Mesenchymal stem cell (in vitro differentiated cells and primary cell): ENCODE measurements around the gene C1QL1.

Experiments
- DNase-seq: peaks from one replicate; pipeline ENCODE4 v3.0.0-alpha.2; 2013
- H2AFZ ChIP-seq: one replicate; pipeline ENCODE4 v1.6.1; 2013; ENCODE audit warnings: low read depth, mild to moderate bottlenecking, control low read depth, inconsistent platforms, low read length, moderate library complexity
- H2AK5ac ChIP-seq: 2 replicates; pipeline ENCODE4 v1.6.1; 2013; ENCODE audit warnings: low read length, moderate library complexity, mild to moderate bottlenecking, inconsistent platforms; ENCODE audit not compliant: severe bottlenecking
- H2BK120ac ChIP-seq: one replicate; pipeline ENCODE4 v1.6.1; 2013; ENCODE audit warnings: low read depth, mild to moderate bottlenecking, inconsistent platforms, low read length, moderate library complexity
- H2BK12ac ChIP-seq, 2 experiments: one replicate each; pipeline ENCODE4 v1.6.1; 2013; ENCODE audit warnings: inconsistent platforms in 2 of 2, low read length in 2 of 2, mild to moderate bottlenecking in 2 of 2, moderate library complexity in 2 of 2, control low read depth in 1 of 2
- H2BK15ac ChIP-seq: one replicate; pipeline ENCODE4 v1.6.1; 2013; ENCODE audit warnings: mild to moderate bottlenecking, low read depth, inconsistent platforms; ENCODE audit not compliant: poor library complexity, severe bottlenecking
- H2BK5ac ChIP-seq: 2 replicates; pipeline ENCODE4 v1.6.1; 2013; ENCODE audit warnings: low read depth, mild to moderate bottlenecking, low read length, control low read depth, inconsistent platforms; ENCODE audit not compliant: poor library complexity, severe bottlenecking
- H3K14ac ChIP-seq, 2 experiments: one replicate each; pipeline ENCODE4 v1.6.1; 2013; ENCODE audit warnings: inconsistent platforms in 2 of 2, low read length in 2 of 2, control low read depth in 1 of 2, mild to moderate bottlenecking in 1 of 2, moderate library complexity in 1 of 2
- H3K18ac ChIP-seq, 2 experiments: one replicate each; pipeline ENCODE4 v1.6.1; 2013; ENCODE audit warnings: inconsistent platforms in 2 of 2, low read length in 2 of 2, control low read depth in 1 of 2, low read depth in 1 of 2, mild to moderate bottlenecking in 1 of 2
- H3K23ac ChIP-seq, 2 experiments: one replicate each; pipeline ENCODE4 v1.6.1; 2013; ENCODE audit warnings: inconsistent platforms in 2 of 2, low read length in 2 of 2, mild to moderate bottlenecking in 2 of 2, moderate library complexity in 2 of 2, control low read depth in 1 of 2
- H3K27ac ChIP-seq: 2 replicates; pipeline ENCODE4 v1.5.1; 2013; ENCODE audit warnings: mild to moderate bottlenecking, moderate library complexity, low read length, control low read depth, inconsistent platforms; ENCODE audit not compliant: poor library complexity, severe bottlenecking
- H3K27me3 ChIP-seq, 2 experiments: 2 replicates each; pipeline versions ENCODE4 v1.6.1 to v1.7.0; 2013; ENCODE audit warnings: low read length in 2 of 2, mild to moderate bottlenecking in 2 of 2, moderate library complexity in 2 of 2, control low read depth in 1 of 2, inconsistent platforms in 1 of 2; ENCODE audit not compliant: control insufficient read depth in 1 of 2, insufficient read depth in 1 of 2
- H3K36me3 ChIP-seq, 2 experiments: 2 replicates each; pipeline versions ENCODE4 v1.6.1 to v1.7.0; 2013; ENCODE audit warnings: low read length in 2 of 2, control low read depth in 1 of 2, inconsistent platforms in 1 of 2, low read depth in 1 of 2, mild to moderate bottlenecking in 1 of 2; ENCODE audit not compliant: insufficient read depth in 2 of 2, control insufficient read depth in 1 of 2
- H3K4ac ChIP-seq, 2 experiments: one replicate each; pipeline ENCODE4 v1.6.1; 2013; ENCODE audit warnings: inconsistent platforms in 2 of 2, low read length in 2 of 2, mild to moderate bottlenecking in 2 of 2, moderate library complexity in 2 of 2, control low read depth in 1 of 2, low read depth in 1 of 2
- H3K4me1 ChIP-seq: 2 replicates; pipeline ENCODE4 v1.6.1; 2013; ENCODE audit warnings: low read depth, low read length, control low read depth; ENCODE audit not compliant: control insufficient read depth, insufficient read depth
- H3K4me2 ChIP-seq: 2 replicates; pipeline ENCODE4 v1.6.1; 2013; ENCODE audit warnings: low read length, mild to moderate bottlenecking, inconsistent platforms; ENCODE audit not compliant: poor library complexity, severe bottlenecking
- H3K4me3 ChIP-seq, 2 experiments: 2 replicates each; pipeline versions ENCODE4 v1.5.1 to v1.7.0; 2013; ENCODE audit warnings: low read length in 2 of 2, mild to moderate bottlenecking in 2 of 2, control low read depth in 1 of 2, low read depth in 1 of 2; ENCODE audit not compliant: insufficient read depth in 1 of 2
- H3K79me1 ChIP-seq: replicated peaks from 2 replicates; pipeline ENCODE4 v1.6.1; 2013; ENCODE audit warnings: mild to moderate bottlenecking, control low read depth, low read length, inconsistent platforms; ENCODE audit not compliant: poor library complexity, severe bottlenecking
- H3K9ac ChIP-seq: 2 replicates; pipeline ENCODE4 v1.7.0; 2013; ENCODE audit warnings: mild to moderate bottlenecking, low read length, moderate library complexity
- H3K9me3 ChIP-seq: 2 replicates; pipeline ENCODE4 v1.7.0; 2013; ENCODE audit warnings: mild to moderate bottlenecking, low read length; ENCODE audit not compliant: control insufficient read depth
- H4K8ac ChIP-seq: one replicate; pipeline ENCODE4 v1.6.1; 2013; ENCODE audit warnings: inconsistent platforms, mild to moderate bottlenecking, low read length, moderate library complexity
- H4K91ac ChIP-seq: one replicate; pipeline ENCODE4 v1.6.1; 2013; ENCODE audit warnings: mild to moderate bottlenecking, low read length, inconsistent platforms
- WGBS: methylation state at CpG from one replicate; pipeline ENCODE4 v1.1.7; 2013; ENCODE audit warnings: mixed read lengths; 5-methylcytosine and 5-hydroxymethylcytosine counted together

The C1QL1 gene

DNA sequence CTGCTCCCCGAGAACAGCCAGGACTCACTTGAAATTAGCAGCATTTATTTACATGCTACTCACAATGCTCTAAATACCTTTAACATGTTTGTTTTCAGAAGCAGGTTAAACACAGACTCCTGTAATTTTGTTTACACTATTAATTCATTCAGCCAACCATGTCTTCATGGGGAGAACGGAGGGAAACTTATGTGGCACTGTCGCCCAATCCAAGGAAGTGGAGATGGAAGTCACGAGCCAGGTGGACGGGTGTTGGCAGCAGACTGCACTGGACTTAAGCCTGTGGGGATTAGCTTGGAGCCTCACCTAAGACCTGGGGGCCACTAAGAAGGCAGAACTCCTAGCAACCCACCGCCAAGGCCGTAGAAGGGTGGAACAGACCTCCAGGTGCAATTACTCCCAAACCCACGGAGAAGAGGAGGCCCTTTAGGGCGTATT lies 44.0 kb downstream of the C1QL1 start:
- 75% methylated on average over 9 of the region's 9 CpGs for WGBS
- Histone ChIP-seq H4K8ac (no peak overlapping the region), H3K36me3 (peaks cover 3 to 24% of the 10 kb centered on the region in 2 experiments), H2BK15ac (no peak overlapping the region), H3K4me1 (peaks cover 2% of the 10 kb centered on the region), H2AFZ (no peak overlapping the region), H3K18ac (no peak overlapping the region), H2BK120ac (no peak overlapping the region), H3K14ac (no peak overlapping the region), H3K4me3 (no peak overlapping the region), H3K9me3 (no peaks in the 10 kb centered on the region), H3K79me1 (peaks cover 3% of the 10 kb centered on the region), H2BK12ac (no peak overlapping the region), H3K9ac (no peak overlapping the region), H3K4ac (no peak overlapping the region), H2BK5ac (no peak overlapping the region), H3K27me3 (peaks cover 8 to 25% of the 10 kb centered on the region in 2 experiments), H4K91ac (no peak overlapping the region), H3K23ac (no peak overlapping the region), H3K27ac (no peak overlapping the region), H3K4me2 (no peak overlapping the region), H2AK5ac (no peak overlapping the region)
- DNase-seq: no peak

DNA sequence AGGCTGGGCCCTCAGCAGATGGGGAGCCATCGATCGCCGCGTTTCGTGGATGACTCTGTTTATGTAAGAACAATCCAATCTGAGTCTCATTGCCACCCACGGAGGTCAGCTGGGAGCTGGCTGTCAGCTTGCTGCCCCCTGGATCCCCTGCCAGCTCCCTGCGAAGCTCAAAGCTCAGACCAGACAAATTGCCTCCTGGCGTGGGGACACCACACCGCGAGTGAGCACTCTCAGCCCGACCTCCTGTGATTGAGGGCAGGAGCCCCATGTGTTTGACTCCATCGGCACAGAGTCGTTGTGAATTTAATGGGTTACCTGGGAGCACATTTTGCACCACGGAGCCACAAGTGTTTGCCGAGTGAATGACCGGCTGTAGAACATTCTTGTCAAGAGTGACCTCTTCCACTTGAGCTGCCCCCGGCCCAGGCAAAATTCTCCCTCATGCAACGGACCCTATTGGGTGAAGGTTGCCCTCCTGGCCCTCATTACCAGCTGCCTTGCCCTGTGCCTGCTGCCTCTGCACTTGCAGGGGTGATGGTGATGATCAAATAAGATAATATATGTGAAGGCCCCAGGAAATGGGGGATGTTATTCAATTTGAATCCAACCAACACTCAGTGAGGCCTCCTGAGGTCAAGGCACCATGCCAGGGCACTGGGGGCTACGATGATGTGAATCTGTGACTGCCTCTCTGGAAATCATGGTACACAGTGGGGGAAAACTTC lies 45.2 kb downstream of the C1QL1 start:
- DNase-seq: no peak
- peaks cover 3 to 13% of the 10 kb centered on the region in 2 experiments for H3K36me3 ChIP-seq
- H2BK120ac ChIP-seq: no peak overlapping the region
- H3K4me2 ChIP-seq: no peak overlapping the region
- no peak overlapping the region for H3K18ac ChIP-seq
- no peak overlapping the region for H4K8ac ChIP-seq
- peak overlapping the region in 1 of 2 experiments; percentile 40 for H3K4me3 ChIP-seq
- no peak overlapping the region for H4K91ac ChIP-seq
- H3K23ac ChIP-seq: no peak overlapping the region
- no peak overlapping the region for H2BK5ac ChIP-seq
- H3K4me1 ChIP-seq: peaks cover 2% of the 10 kb centered on the region
- H3K27ac ChIP-seq: no peak overlapping the region
- H3K9me3 ChIP-seq: no peaks in the 10 kb centered on the region
- H2BK15ac ChIP-seq: peak overlapping the region; percentile 8
- peaks cover 3% of the 10 kb centered on the region for H3K79me1 ChIP-seq
- no peak overlapping the region for H3K4ac ChIP-seq
- no peak overlapping the region for H2BK12ac ChIP-seq
- no peak overlapping the region for H2AK5ac ChIP-seq
- H3K14ac ChIP-seq: no peak overlapping the region
- peaks cover 8 to 25% of the 10 kb centered on the region in 2 experiments for H3K27me3 ChIP-seq
- no peak overlapping the region for H3K9ac ChIP-seq
- no peak overlapping the region for H2AFZ ChIP-seq
- WGBS: 91% methylated on average over 19 of the region's 19 CpGs

DNA sequence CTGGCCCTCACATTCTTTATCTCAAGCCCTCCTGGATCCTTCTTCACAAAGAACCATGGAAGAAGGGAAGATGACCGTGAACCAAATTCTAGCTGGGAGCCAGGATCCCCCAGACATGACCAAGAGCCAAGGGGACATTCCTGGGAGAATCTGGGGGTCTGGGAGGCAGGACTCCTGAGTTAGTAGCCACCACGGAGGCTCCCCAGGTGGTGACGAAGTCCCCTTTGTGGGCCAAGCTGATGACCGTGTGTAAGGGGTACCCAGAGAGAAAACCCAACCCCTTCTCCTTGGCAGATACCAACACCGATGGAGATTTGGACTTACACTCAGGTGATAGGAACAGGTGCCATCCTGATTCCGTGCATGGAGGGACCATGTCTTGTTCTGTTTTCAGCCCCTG lies 46.0 kb downstream of the C1QL1 start:
- WGBS: 95% methylated on average over 6 of the region's 6 CpGs
- Histone ChIP-seq H3K14ac (no peak overlapping the region), H3K27ac (no peak overlapping the region), H4K91ac (no peak overlapping the region), H3K18ac (no peak overlapping the region), H2BK5ac (no peak overlapping the region), H3K23ac (no peak overlapping the region), H3K9ac (no peak overlapping the region), H2BK12ac (no peak overlapping the region), H3K4me1 (peaks cover 7% of the 10 kb centered on the region), H2BK120ac (peak overlapping the region; percentile 29), H3K27me3 (peaks cover 8 to 25% of the 10 kb centered on the region in 2 experiments), H2AFZ (no peak overlapping the region), H3K79me1 (peaks cover 3% of the 10 kb centered on the region), H3K4me2 (no peak overlapping the region), H3K4ac (no peak overlapping the region), H4K8ac (no peak overlapping the region), H3K36me3 (peaks cover 0 to 9% of the 10 kb centered on the region in 2 experiments), H2BK15ac (no peak overlapping the region), H3K4me3 (no peak overlapping the region), H3K9me3 (no peaks in the 10 kb centered on the region), H2AK5ac (no peak overlapping the region)
- no peak for DNase-seq

DNA sequence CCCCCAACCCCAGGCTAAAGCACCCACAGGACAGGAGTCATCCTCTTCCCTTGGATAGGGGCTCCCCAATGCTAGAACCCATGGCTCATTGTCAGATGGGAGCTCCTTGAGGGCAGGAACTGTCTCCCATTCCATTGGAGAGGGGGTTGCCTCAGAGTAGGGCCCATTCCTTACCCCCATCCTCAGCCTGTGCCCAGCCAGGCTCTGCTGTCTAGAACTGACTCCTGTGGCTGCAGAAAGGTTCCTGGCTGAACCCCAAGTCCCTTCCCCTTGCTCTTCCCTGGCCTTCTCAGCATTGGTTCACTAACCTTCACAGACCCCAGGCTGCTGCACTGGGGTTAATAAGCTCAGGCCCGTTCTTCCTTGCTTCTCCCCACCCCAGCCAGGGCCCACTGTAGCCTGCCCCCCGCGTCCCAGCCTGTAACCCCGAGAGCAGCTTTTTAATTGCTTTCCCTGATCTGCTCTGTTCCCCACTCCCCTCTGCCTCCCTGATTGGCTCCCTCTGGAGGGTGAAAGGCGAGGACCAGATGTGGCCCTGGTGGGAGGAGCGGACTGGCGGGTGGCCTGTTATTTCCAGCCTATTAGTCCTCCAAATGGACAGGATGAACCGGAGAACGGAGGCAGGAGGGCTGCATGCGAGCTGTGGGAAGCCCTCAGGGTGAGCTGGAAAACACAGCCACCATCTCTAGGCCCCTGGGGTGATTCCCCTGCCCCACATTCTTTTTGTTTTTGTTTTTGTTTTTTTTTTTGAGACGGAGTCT lies 46.8 kb downstream of the C1QL1 start:
- no peak overlapping the region for H4K91ac ChIP-seq
- H3K79me1 ChIP-seq: peaks cover 3% of the 10 kb centered on the region
- H2AFZ ChIP-seq: no peak overlapping the region
- H3K14ac ChIP-seq: no peak overlapping the region
- no peak overlapping the region for H3K4me3 ChIP-seq
- no peak for DNase-seq
- peaks cover 0 to 5% of the 10 kb centered on the region in 2 experiments for H3K36me3 ChIP-seq
- peaks cover 8 to 25% of the 10 kb centered on the region in 2 experiments for H3K27me3 ChIP-seq
- H3K4ac ChIP-seq: no peak overlapping the region
- no peak overlapping the region for H3K18ac ChIP-seq
- H2BK15ac ChIP-seq: peak overlapping the region; percentile 3
- no peak overlapping the region for H2BK12ac ChIP-seq
- no peak overlapping the region for H3K23ac ChIP-seq
- no peak overlapping the region for H3K4me2 ChIP-seq
- H3K9ac ChIP-seq: no peak overlapping the region
- H3K27ac ChIP-seq: no peak overlapping the region
- peaks cover 16% of the 10 kb centered on the region for H3K4me1 ChIP-seq
- no peaks in the 10 kb centered on the region for H3K9me3 ChIP-seq
- H2AK5ac ChIP-seq: no peak overlapping the region
- no peak overlapping the region for H2BK120ac ChIP-seq
- WGBS: 50% methylated on average over 11 of the region's 11 CpGs
- no peak overlapping the region for H2BK5ac ChIP-seq
- H4K8ac ChIP-seq: peak overlapping the region; percentile 43
